Measurements from ENCODE around the gene JDP2.

DNA sequence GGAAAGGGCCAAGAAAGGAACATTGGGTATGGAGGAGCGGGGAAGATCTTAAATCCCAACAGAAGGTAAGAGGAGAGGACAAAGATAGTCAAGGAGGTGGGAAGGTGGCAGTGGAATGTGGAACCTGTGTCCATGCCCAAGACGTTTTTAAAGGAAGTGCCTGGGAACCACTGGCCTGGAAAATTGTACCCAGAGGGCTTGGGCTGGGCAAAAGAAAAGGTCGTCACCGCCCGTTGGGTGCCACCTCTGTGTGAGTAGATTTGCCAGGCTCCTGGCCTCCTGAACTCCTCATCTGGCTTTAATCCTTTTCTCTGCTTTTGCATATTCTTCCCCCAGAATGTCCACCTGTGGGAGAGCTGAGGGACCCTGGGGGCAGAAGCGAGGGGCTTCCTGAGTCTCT is 32.6 kb downstream of the JDP2 start:
- TF ChIP-seq TARDBP (IDR thresholded peaks at IDR 0.05) (no peak), HDGF (IDR thresholded peaks at IDR 0.05; ENCODE audit: borderline replicate concordance) (no peak), SP1 (IDR thresholded peaks at IDR 0.05) (no peak), LEF1 (IDR thresholded peaks at IDR 0.05; ENCODE audit: borderline replicate concordance) (no peak), FOXM1 (IDR thresholded peaks at IDR 0.05; ENCODE audit: borderline replicate concordance) (no peak), NFRKB (IDR thresholded peaks at IDR 0.05) (no peak), ARNT (IDR thresholded peaks at IDR 0.05) (no peak), FOXA1 (IDR thresholded peaks at IDR 0.05) (no peak), ZNF384 (IDR thresholded peaks at IDR 0.05) (no peak), BHLHE40 (IDR thresholded peaks at IDR 0.05; ENCODE audit: borderline replicate concordance) (no peak), SUZ12 (IDR thresholded peaks at IDR 0.05) (no peak), ELF4 (IDR thresholded peaks at IDR 0.05) (no peak)

Measured in HEK293T (cell line).